Measurements from ENCODE around the gene CCDC171. TPM values are rescaled to one million over a fixed set of nuclear protein-coding genes. Genes with fewer than 3 reads are reported as not detected.

Gene CCDC171
- total and polyA plus RNA-seq, 5 donors from 2014 or later = 0.05 to 1.1 (median 0.29) TPM

DNA sequence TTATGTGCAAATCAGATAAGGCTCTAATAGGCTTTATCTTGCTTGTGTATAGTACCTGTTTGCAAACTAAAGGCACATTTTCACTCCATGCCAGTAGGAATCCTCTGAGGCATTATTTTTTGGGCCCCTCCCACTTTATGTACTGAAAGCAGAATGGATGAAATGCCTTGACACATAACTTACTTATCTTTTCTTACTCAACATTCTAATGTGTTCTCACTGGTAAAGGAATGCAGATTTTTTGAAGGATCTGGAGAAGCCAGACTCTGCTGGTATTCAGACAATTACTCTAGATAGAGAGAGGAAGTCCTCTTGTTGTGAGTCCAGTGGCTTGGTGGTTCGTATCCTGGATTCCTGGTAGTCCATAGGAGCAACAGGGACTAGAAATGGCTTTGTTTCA, 336.7 kb downstream of the CCDC171 start:
- Histone ChIP-seq H3K27me3 (ENCODE audit: control insufficient read depth, insufficient read depth, low read length) (no peaks in the 10 kb centered on the region), H3K4me1 (ENCODE audit: control insufficient read depth, insufficient read depth, low read length, poor library complexity, severe bottlenecking) (no peaks in the 10 kb centered on the region), H3K36me3 (ENCODE audit: control insufficient read depth, insufficient read depth, low read length) (no peaks in the 10 kb centered on the region), H3K4me3 (ENCODE audit: low read depth, low read length) (no peak overlapping the region), H3K27ac (ENCODE audit: insufficient read depth, low read length, poor library complexity, severe bottlenecking) (no peak overlapping the region), H3K9me3 (ENCODE audit: control insufficient read depth in 2 of 2, low read length in 2 of 2) (no peaks in the 10 kb centered on the region)
- Mint-ChIP-seq H3K27me3 (no peaks in the 10 kb centered on the region), H3K36me3 (peaks cover 9% of the 10 kb centered on the region), H3K27ac (no peak overlapping the region), H3K4me1 (no peaks in the 10 kb centered on the region), H3K9me3 (peaks cover 0 to 7% (median 1%) of the 10 kb centered on the region in 7 donors), H3K4me3 (no peak overlapping the region)
- DNase-seq (no peak), ATAC-seq (ENCODE audit: low read depth in 2 of 2) (no peak)

DNA sequence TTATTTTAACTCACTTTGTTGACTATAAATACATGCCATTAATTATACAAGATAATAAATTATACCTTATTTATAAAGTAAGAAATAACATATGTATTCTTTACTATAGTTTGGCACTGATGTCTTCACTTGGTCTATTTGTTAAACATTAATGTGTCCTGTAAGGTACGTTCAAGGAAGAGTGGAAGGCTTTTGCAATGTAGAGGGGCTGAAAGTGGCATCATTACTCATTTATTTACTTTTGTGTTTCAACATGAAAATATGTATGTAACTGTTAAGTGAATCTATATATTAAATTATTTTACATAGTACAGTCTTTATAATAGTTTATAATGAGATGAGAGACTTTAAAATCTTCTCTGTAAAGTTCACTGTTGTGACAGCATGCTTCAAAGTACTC, 348.7 kb downstream of the CCDC171 start:
- DNase-seq (no peak), ATAC-seq (ENCODE audit: low read depth in 2 of 2) (no peak)
- no peaks in the 10 kb centered on the region for H3K27me3 Mint-ChIP-seq
- H3K4me3 Mint-ChIP-seq = no peak overlapping the region
- H3K36me3 Mint-ChIP-seq = no peaks in the 10 kb centered on the region
- H3K4me1 Mint-ChIP-seq = no peaks in the 10 kb centered on the region
- no peaks in the 10 kb centered on the region for H3K36me3 ChIP-seq (ENCODE audit: control insufficient read depth, insufficient read depth, low read length)
- H3K4me1 ChIP-seq (ENCODE audit: control insufficient read depth, insufficient read depth, low read length, poor library complexity, severe bottlenecking) = no peaks in the 10 kb centered on the region
- H3K9me3 ChIP-seq (ENCODE audit: control insufficient read depth in 2 of 2, low read length in 2 of 2) = no peaks in the 10 kb centered on the region
- no peak overlapping the region for H3K27ac ChIP-seq (ENCODE audit: insufficient read depth, low read length, poor library complexity, severe bottlenecking)
- H3K4me3 ChIP-seq (ENCODE audit: low read depth, low read length) = no peak overlapping the region
- peaks cover 0 to 29% (median 9%) of the 10 kb centered on the region in 7 donors for H3K9me3 Mint-ChIP-seq
- H3K27me3 ChIP-seq (ENCODE audit: control insufficient read depth, insufficient read depth, low read length) = no peaks in the 10 kb centered on the region
- H3K27ac Mint-ChIP-seq = no peak overlapping the region

GRCh38 chr9:15909297-15909696, 356.5 kb downstream of the CCDC171 start:
- no peak overlapping the region for H3K4me3 Mint-ChIP-seq
- H3K36me3 ChIP-seq (ENCODE audit: control insufficient read depth, insufficient read depth, low read length) = no peaks in the 10 kb centered on the region
- no peak overlapping the region for H3K4me3 ChIP-seq (ENCODE audit: low read depth, low read length)
- H3K4me1 Mint-ChIP-seq = no peaks in the 10 kb centered on the region
- H3K36me3 Mint-ChIP-seq = no peaks in the 10 kb centered on the region
- peaks cover 1 to 3% of the 10 kb centered on the region in 2 experiments for H3K9me3 ChIP-seq (ENCODE audit: control insufficient read depth in 2 of 2, low read length in 2 of 2)
- DNase-seq (no peak), ATAC-seq (ENCODE audit: low read depth in 2 of 2) (no peak)
- no peaks in the 10 kb centered on the region for H3K27me3 ChIP-seq (ENCODE audit: control insufficient read depth, insufficient read depth, low read length)
- no peak overlapping the region for H3K27ac ChIP-seq (ENCODE audit: insufficient read depth, low read length, poor library complexity, severe bottlenecking)
- no peak overlapping the region for H3K27ac Mint-ChIP-seq
- no peaks in the 10 kb centered on the region for H3K27me3 Mint-ChIP-seq
- no peaks in the 10 kb centered on the region for H3K4me1 ChIP-seq (ENCODE audit: control insufficient read depth, insufficient read depth, low read length, poor library complexity, severe bottlenecking)
- peaks cover 0 to 49% (median 13%) of the 10 kb centered on the region in 7 donors for H3K9me3 Mint-ChIP-seq

DNA sequence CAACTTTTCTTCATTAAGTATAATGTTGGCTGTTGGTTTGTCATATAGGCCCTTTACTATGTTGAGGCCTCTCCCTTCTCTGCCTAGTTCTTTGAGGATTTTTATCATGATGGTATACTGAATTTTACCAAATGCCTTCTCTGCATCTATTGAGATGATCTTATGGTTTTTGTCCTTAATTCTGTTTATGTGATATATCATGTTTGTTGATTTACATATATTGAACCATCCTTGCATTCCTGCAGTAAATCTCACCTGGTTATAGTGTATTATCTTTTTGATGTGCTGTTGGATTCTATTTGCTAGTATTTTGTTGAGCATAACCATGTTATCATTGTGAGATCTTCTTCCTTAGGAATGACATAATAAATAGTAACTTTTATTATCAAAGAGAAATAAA, 362.9 kb downstream of the CCDC171 start:
- H3K27me3 Mint-ChIP-seq = no peaks in the 10 kb centered on the region
- H3K4me1 Mint-ChIP-seq = no peaks in the 10 kb centered on the region
- H3K36me3 ChIP-seq (ENCODE audit: control insufficient read depth, insufficient read depth, low read length) = no peaks in the 10 kb centered on the region
- H3K4me3 Mint-ChIP-seq = no peak overlapping the region
- DNase-seq (no peak), ATAC-seq (ENCODE audit: low read depth in 2 of 2) (no peak)
- peaks cover 2 to 8% of the 10 kb centered on the region in 2 experiments for H3K9me3 ChIP-seq (ENCODE audit: control insufficient read depth in 2 of 2, low read length in 2 of 2)
- H3K27me3 ChIP-seq (ENCODE audit: control insufficient read depth, insufficient read depth, low read length) = no peaks in the 10 kb centered on the region
- H3K36me3 Mint-ChIP-seq = no peaks in the 10 kb centered on the region
- H3K27ac ChIP-seq (ENCODE audit: insufficient read depth, low read length, poor library complexity, severe bottlenecking) = no peak overlapping the region
- peaks cover 7 to 31% (median 13%) of the 10 kb centered on the region in 7 donors for H3K9me3 Mint-ChIP-seq
- H3K4me1 ChIP-seq (ENCODE audit: control insufficient read depth, insufficient read depth, low read length, poor library complexity, severe bottlenecking) = no peaks in the 10 kb centered on the region
- H3K4me3 ChIP-seq (ENCODE audit: low read depth, low read length) = no peak overlapping the region
- H3K27ac Mint-ChIP-seq = no peak overlapping the region

- Histone ChIP-seq H3K9me3 (ENCODE audit: control insufficient read depth in 2 of 2, low read length in 2 of 2) (peaks cover 0 to 2% of the 10 kb centered on the region in 2 experiments), H3K27me3 (ENCODE audit: control insufficient read depth, insufficient read depth, low read length) (no peaks in the 10 kb centered on the region), H3K36me3 (ENCODE audit: control insufficient read depth, insufficient read depth, low read length) (no peaks in the 10 kb centered on the region), H3K4me1 (ENCODE audit: control insufficient read depth, insufficient read depth, low read length, poor library complexity, severe bottlenecking) (no peaks in the 10 kb centered on the region), H3K4me3 (ENCODE audit: low read depth, low read length) (no peak overlapping the region), H3K27ac (ENCODE audit: insufficient read depth, low read length, poor library complexity, severe bottlenecking) (no peak overlapping the region)
- ATAC-seq (ENCODE audit: low read depth in 2 of 2) (no peak), DNase-seq (no peak)
- no peak overlapping the region for H3K4me3 Mint-ChIP-seq
- H3K9me3 Mint-ChIP-seq = peaks cover 0 to 7% (median 1%) of the 10 kb centered on the region in 7 donors
- no peaks in the 10 kb centered on the region for H3K4me1 Mint-ChIP-seq
- H3K27ac Mint-ChIP-seq = no peak overlapping the region
- no peaks in the 10 kb centered on the region for H3K36me3 Mint-ChIP-seq
- no peaks in the 10 kb centered on the region for H3K27me3 Mint-ChIP-seq
Observed at GRCh38 chr9:15927161-15927560, 374.3 kb downstream of the CCDC171 start.

- H3K9me3 ChIP-seq (ENCODE audit: control insufficient read depth in 2 of 2, low read length in 2 of 2) = peaks cover 0 to 2% of the 10 kb centered on the region in 2 experiments
- no peak for DNase-seq
- no peaks in the 10 kb centered on the region for H3K36me3 ChIP-seq (ENCODE audit: control insufficient read depth, insufficient read depth, low read length)
- H3K4me1 ChIP-seq (ENCODE audit: control insufficient read depth, insufficient read depth, low read length, poor library complexity, severe bottlenecking) = no peaks in the 10 kb centered on the region
- no peak overlapping the region for H3K27ac ChIP-seq (ENCODE audit: insufficient read depth, low read length, poor library complexity, severe bottlenecking)
- no peak overlapping the region for H3K4me3 ChIP-seq (ENCODE audit: low read depth, low read length)
- H3K36me3 Mint-ChIP-seq = no peaks in the 10 kb centered on the region
- ATAC-seq (ENCODE audit: low read depth in 2 of 2) = no peak
- no peaks in the 10 kb centered on the region for H3K27me3 ChIP-seq (ENCODE audit: control insufficient read depth, insufficient read depth, low read length)
- no peak overlapping the region for H3K27ac Mint-ChIP-seq
- H3K27me3 Mint-ChIP-seq = no peaks in the 10 kb centered on the region
- no peaks in the 10 kb centered on the region for H3K4me1 Mint-ChIP-seq
- H3K4me3 Mint-ChIP-seq = no peak overlapping the region
- peaks cover 0 to 14% (median 3%) of the 10 kb centered on the region in 7 donors for H3K9me3 Mint-ChIP-seq
Observed at GRCh38 chr9:15935661-15936305, 382.9 kb downstream of the CCDC171 start.

- no peak overlapping the region for H3K27ac ChIP-seq (ENCODE audit: insufficient read depth, low read length, poor library complexity, severe bottlenecking)
- Mint-ChIP-seq H3K27me3 (no peaks in the 10 kb centered on the region), H3K4me3 (no peak overlapping the region), H3K9me3 (peaks cover 0 to 14% (median 3%) of the 10 kb centered on the region in 7 donors), H3K36me3 (no peaks in the 10 kb centered on the region), H3K4me1 (no peaks in the 10 kb centered on the region), H3K27ac (no peak overlapping the region)
- DNase-seq (no peak), ATAC-seq (ENCODE audit: low read depth in 2 of 2) (no peak)
- H3K27me3 ChIP-seq (ENCODE audit: control insufficient read depth, insufficient read depth, low read length) = no peaks in the 10 kb centered on the region
- H3K36me3 ChIP-seq (ENCODE audit: control insufficient read depth, insufficient read depth, low read length) = no peaks in the 10 kb centered on the region
- no peaks in the 10 kb centered on the region for H3K4me1 ChIP-seq (ENCODE audit: control insufficient read depth, insufficient read depth, low read length, poor library complexity, severe bottlenecking)
- peaks cover 0 to 2% of the 10 kb centered on the region in 2 experiments for H3K9me3 ChIP-seq (ENCODE audit: control insufficient read depth in 2 of 2, low read length in 2 of 2)
- H3K4me3 ChIP-seq (ENCODE audit: low read depth, low read length) = no peak overlapping the region
Observed at GRCh38 chr9:15936306-15936921, 383.6 kb downstream of the CCDC171 start.

All from CD4-positive, CD25-positive, alpha-beta regulatory T cell (primary cell).